Fibroblast of the aortic adventitia (primary cell): ENCODE measurements around the gene MGLL. TPM values are rescaled to one million over a fixed set of nuclear protein-coding genes. Genes with fewer than 3 reads are reported as not detected.

ENCODE experiments used
- DNase-seq: peaks from one replicate; pipeline ENCODE4 v3.0.0-alpha.2; 2010; ENCODE audit warnings: low read depth
- H3K4me3 ChIP-seq: 2 replicates; pipeline ENCODE4 v1.5.1; 2011; ENCODE audit warnings: low read depth, mild to moderate bottlenecking, control low read depth, low read length, moderate library complexity
- CTCF ChIP-seq: IDR thresholded peaks from 2 replicates; pipeline ENCODE4 v1.5.1; 2011; ENCODE audit warnings: mild to moderate bottlenecking, low read length, control low read depth, inconsistent platforms; ENCODE audit not compliant: insufficient read depth
- total RNA-seq: library from RNA; depleted of rRNA; stranded (reverse); fragments of >200 nt; gene quantifications from 2 replicates; pipeline ENCODE4 v1.2.3, GENCODE V29; 2012; ENCODE audit warnings: low replicate concordance

Gene MGLL
- total RNA-seq, 1 donor: 25.8 TPM

DNA sequence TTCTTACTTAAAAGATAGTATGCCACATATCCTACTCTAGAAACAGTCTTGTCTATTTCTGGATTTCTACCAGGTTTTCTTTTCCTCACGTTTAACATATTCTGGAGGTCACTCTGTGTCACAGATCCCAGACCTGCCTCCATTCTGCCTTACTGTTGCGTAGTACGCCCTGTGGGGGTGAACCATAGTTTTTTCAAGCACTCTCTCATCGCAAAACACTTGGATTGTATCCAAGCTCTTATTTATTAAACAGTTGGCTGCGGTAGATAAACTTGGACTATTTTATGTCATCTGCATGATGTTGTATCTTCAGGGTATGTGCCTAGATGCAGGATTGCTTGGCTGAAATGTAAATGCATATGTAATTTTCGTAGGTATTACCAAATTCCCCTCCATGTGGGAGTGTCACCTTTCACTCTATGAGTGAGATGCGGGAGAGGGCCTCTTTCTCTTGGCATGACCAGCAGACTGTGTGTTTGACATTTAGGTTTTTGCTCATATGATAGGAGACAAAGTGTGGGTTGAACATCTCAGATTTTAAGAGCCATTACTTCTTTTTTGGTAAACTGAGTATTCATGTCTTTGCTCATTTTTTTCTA lies 93.8 kb downstream of the MGLL start:
- no peak for TF ChIP-seq CTCF
- DNase-seq: no peak
- no peak overlapping the region for H3K4me3 ChIP-seq

- TF ChIP-seq CTCF: no peak
- no peak for DNase-seq
- no peak overlapping the region for H3K4me3 ChIP-seq
Measured at GRCh38 chr3:127726894-127727293, 95.4 kb downstream of the MGLL start.

DNA sequence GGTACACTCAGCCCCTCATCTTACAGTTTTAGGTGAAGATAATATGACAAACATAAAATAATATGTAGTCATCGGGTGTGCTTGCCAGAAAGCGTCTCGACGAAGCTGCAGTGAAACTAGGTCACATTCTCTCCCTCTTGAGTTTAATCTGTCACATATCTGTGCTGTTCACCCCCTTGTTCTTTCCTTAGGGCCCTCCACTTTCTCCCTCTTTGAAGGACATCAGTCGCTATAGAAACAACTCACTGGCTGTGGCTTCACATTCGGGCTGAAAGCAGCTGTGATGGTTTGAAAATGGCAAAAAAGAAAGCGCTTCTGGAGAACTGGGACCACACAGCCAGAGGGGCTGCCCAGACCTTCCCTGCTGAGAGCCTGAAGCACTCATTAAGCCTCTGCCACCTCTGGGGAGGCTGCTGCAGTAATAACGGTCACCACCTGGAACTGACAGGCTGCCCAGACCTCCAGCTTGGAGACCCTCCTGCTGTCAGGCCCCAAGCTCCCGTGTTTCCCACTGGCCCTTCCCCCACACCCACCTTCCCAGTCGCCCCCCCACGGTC lies 99.2 kb downstream of the MGLL start:
- TF ChIP-seq CTCF: no peak
- DNase-seq: peak; percentile 14
- H3K4me3 ChIP-seq: no peak overlapping the region

DNA sequence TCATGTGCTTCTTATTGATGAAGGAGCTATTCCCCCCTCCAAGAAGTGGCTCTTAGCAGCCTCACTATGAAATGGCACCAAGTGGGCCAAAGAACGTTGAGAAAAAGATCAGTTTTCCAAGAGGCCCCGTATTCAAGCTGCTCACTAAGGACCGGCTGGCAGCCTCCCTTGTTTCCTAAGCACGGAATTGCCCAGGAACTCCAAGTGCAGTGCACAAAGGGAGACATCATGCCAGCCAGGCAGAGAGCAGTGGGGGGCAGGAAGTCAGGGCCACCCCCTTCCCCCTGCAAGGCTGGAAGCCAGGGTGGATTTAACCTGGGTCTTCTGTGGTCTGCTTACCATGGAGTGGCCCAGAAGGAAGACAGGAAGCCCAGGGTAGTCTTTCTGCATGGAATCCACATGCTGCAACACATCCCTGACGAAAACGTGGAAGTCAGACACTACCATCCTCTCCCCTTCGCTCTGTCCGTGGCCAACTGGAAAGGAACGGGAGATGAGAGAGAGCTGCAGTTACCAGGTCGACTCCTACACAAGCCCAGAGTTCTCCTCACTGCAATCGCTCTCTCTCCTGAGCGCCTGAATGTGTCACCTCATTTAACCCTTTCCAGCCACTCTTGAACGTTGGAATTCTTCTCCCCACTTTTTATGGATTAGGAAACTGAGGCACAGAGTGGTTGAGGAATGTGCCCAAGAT lies 100.1 kb downstream of the MGLL start:
- TF ChIP-seq CTCF: no peak
- no peak overlapping the region for H3K4me3 ChIP-seq
- DNase-seq: no peak

- no peak overlapping the region for H3K4me3 ChIP-seq
- TF ChIP-seq CTCF: no peak
- DNase-seq: no peak
Measured at GRCh38 chr3:127720985-127721935, 101.1 kb downstream of the MGLL start.

DNA sequence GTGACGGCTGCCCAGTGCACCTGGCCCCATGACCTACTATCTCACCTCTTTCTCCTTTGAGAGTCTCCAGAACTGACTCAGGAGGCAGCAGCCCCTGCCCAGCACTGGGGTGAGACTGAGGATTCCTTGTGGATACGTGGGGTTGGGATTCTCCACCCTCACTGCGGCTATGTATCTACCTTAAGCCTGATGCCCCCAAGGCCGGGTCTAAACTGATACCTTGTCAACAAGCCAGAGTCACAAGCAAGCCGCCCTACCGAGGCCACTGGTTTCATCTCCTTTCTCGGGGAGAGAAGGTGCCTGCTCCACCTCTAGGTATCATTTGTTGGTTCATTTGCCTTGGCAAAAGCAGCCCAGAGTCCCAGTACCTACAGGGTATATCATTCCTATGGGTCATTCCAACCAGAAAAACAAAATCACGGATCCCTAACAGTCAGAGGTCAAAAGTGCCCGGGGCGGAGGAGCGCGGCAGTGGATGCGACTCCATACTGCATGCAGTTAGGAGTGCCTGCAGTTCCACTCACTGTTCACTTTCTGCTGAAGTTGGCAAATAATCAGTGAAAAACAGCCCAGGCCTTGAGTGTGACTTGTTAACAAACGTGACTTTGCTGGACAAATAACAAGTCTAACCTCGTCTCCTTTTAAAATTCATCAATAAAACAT lies 102.0 kb downstream of the MGLL start:
- TF ChIP-seq CTCF: no peak
- H3K4me3 ChIP-seq: no peak overlapping the region
- DNase-seq: no peak
